ENCODE results near the gene PRKCB.

Gene PRKCB

DNA sequence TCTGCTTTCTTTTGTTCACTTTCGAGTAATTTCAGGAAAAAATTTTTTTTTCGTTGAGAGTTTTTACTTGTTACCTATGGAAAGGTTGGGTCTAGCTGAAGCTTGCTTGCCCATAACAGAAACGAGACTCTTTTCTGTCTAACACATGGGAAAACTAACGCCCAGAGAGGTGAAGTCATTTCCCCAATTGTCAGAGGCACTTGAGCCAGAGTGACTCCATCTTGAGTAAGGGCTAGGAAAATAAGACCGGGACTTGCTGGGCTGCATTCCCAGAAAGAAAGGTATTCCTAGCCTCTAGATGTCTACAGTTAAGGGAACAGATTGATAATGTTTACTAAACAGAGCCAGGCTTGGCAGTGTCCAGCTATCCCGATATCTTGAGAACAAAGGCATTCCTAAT is 26.8 kb downstream of the PRKCB start:
- TF ChIP-seq, protein P1, sequence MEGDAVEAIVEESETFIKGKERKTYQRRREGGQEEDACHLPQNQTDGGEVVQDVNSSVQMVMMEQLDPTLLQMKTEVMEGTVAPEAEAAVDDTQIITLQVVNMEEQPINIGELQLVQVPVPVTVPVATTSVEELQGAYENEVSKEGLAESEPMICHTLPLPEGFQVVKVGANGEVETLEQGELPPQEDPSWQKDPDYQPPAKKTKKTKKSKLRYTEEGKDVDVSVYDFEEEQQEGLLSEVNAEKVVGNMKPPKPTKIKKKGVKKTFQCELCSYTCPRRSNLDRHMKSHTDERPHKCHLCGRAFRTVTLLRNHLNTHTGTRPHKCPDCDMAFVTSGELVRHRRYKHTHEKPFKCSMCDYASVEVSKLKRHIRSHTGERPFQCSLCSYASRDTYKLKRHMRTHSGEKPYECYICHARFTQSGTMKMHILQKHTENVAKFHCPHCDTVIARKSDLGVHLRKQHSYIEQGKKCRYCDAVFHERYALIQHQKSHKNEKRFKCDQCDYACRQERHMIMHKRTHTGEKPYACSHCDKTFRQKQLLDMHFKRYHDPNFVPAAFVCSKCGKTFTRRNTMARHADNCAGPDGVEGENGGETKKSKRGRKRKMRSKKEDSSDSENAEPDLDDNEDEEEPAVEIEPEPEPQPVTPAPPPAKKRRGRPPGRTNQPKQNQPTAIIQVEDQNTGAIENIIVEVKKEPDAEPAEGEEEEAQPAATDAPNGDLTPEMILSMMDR (IDR thresholded peaks at IDR 0.05; ENCODE audit: poor library complexity, severe bottlenecking), result no peak
- no peaks in the 10 kb centered on the region for H3K4me1 ChIP-seq (ENCODE audit: insufficient read depth, poor library complexity, severe bottlenecking)
- no peak for ATAC-seq (ENCODE audit: low read depth)
- H3K27ac ChIP-seq (ENCODE audit: poor library complexity, severe bottlenecking), result no peak overlapping the region
- H3K27me3 ChIP-seq (ENCODE audit: insufficient read depth, poor library complexity, severe bottlenecking), result peaks cover 13% of the 10 kb centered on the region
- no peak overlapping the region for H3K4me3 ChIP-seq (ENCODE audit: severe bottlenecking)
- DNase-seq (ENCODE audit: low spot score), result no peak
- no peaks in the 10 kb centered on the region for H3K36me3 ChIP-seq (ENCODE audit: low read depth)
- H3K9me3 ChIP-seq (ENCODE audit: severe bottlenecking), result no peaks in the 10 kb centered on the region

DNA sequence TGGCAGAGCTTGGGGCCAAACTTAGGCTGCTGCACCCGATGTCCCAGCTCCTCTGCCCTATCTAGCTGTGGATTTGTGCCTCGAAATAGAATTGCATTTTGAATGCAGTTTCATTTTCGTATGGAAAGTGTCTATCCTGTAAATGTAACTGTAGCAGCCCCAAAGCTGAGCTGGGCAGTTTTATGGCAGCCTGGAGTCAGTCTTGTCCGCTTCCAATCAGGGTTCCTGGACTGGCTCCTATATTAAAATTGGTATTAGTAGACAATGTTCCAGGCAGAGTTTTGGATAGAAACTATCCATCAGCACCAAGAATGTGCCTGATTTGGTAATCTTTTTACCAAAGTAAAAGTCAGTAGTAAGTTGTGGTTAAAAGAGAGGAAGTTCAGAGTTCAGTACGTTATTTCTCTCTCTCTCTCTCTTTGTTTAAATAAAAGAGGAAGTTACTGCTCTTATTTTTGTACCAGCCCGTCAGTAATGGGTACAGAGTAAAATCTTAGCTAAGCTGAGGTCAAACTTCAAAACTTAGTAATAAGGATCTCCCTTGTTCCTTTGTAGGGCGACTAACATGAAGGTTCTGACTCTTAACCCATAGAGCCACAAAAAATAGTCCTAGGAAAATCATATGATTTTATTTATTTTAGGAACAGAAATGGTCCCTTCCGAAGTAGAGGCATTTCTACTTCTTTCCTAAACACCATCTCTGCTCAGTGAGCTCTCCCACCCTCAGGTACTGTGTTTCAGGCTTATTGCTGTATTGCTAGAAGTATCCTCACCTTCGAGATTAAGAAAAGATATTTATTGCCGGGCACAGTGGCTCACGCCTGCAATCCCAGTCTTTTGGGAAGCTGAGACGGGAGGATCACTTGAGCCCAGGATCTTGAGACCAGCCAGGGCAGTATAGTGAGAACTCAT is 28.0 kb downstream of the PRKCB start:
- Histone ChIP-seq H3K4me3 (ENCODE audit: severe bottlenecking) (no peak overlapping the region), H3K27ac (ENCODE audit: poor library complexity, severe bottlenecking) (no peak overlapping the region), H3K9me3 (ENCODE audit: severe bottlenecking) (no peaks in the 10 kb centered on the region), H3K36me3 (ENCODE audit: low read depth) (no peaks in the 10 kb centered on the region), H3K4me1 (ENCODE audit: insufficient read depth, poor library complexity, severe bottlenecking) (no peaks in the 10 kb centered on the region), H3K27me3 (ENCODE audit: insufficient read depth, poor library complexity, severe bottlenecking) (peaks cover 13% of the 10 kb centered on the region)
- TF ChIP-seq, protein P1 (IDR thresholded peaks at IDR 0.05; ENCODE audit: poor library complexity, severe bottlenecking), result no peak
- DNase-seq (ENCODE audit: low spot score) (no peak), ATAC-seq (ENCODE audit: low read depth) (no peak)

DNA sequence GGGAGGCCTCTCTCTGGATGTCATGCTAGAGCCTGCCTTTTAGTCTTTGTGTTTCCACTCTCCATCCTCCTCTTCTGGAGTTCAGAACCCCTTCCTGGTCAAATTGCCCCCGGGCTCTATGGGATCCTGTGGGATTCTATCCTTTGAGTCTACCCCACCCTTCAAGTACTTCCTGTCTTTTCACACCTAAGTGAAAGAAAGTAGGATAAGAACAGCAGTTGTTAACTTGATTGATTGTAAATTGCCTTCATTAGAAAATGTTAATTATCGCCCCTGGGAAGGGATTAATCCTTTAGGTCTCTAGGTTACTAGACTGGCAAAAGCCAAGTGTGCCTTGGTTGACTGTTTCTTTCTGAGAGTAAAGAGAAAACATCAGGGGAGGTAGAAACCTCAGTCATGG is 30.1 kb downstream of the PRKCB start:
- H3K4me1 ChIP-seq (ENCODE audit: insufficient read depth, poor library complexity, severe bottlenecking), result no peaks in the 10 kb centered on the region

DNA sequence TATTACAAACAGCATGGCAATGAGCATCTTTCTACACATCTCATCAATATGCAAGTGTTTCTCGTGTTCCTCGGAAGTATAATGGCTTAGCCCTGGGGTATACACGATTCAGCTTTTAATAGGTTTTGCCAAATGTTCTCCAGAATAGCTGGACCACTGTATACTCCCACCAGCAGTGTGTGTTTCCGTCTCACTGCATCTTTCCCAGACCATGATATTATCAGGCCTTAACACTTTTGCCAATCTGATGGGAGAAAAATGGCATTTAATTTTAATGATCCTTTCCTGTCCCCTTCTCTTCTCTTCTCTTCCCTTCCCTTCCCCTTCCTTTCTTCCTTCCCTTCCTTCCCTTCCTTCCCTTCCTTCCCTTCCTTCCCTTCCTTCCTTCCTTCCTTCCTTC is 30.8 kb downstream of the PRKCB start:
- no peak for ATAC-seq (ENCODE audit: low read depth)
- H3K27me3 ChIP-seq (ENCODE audit: insufficient read depth, poor library complexity, severe bottlenecking), result peaks cover 13% of the 10 kb centered on the region
- no peaks in the 10 kb centered on the region for H3K4me1 ChIP-seq (ENCODE audit: insufficient read depth, poor library complexity, severe bottlenecking)
- DNase-seq (ENCODE audit: low spot score), result no peak
- H3K27ac ChIP-seq (ENCODE audit: poor library complexity, severe bottlenecking), result no peak overlapping the region
- no peak overlapping the region for H3K4me3 ChIP-seq (ENCODE audit: severe bottlenecking)
- TF ChIP-seq, protein P1 (IDR thresholded peaks at IDR 0.05; ENCODE audit: poor library complexity, severe bottlenecking), result no peak
- H3K9me3 ChIP-seq (ENCODE audit: severe bottlenecking), result no peaks in the 10 kb centered on the region
- no peaks in the 10 kb centered on the region for H3K36me3 ChIP-seq (ENCODE audit: low read depth)

More for the DNA sequence above, 30.1 kb downstream of the PRKCB start:
- TF ChIP-seq, protein P1 (IDR thresholded peaks at IDR 0.05; ENCODE audit: poor library complexity, severe bottlenecking), result no peak
- no peak overlapping the region for H3K27ac ChIP-seq (ENCODE audit: poor library complexity, severe bottlenecking)
- no peaks in the 10 kb centered on the region for H3K9me3 ChIP-seq (ENCODE audit: severe bottlenecking)
- ATAC-seq (ENCODE audit: low read depth) (no peak), DNase-seq (ENCODE audit: low spot score) (no peak)
- H3K4me3 ChIP-seq (ENCODE audit: severe bottlenecking), result no peak overlapping the region
- H3K36me3 ChIP-seq (ENCODE audit: low read depth), result no peaks in the 10 kb centered on the region
- H3K27me3 ChIP-seq (ENCODE audit: insufficient read depth, poor library complexity, severe bottlenecking), result peaks cover 13% of the 10 kb centered on the region

DNA sequence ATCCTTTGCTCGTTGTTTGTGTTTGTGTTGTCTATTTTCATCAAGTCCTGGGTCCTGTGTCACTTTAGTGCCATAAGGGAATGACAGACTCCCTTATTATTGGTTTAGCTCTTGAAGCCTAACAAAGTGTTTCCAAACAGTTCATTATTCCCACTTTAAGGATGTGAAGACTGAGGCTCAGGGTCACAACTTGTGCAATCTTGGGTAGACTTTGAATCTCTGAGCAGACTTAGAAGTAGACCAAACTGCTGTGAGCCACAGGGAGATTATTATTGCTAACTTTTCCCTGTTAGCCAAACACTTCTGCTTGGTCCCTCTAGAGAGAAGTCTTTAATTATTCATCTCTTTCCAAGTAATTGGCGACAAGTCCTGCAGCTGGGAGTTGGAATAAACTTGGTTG is 31.8 kb downstream of the PRKCB start:
- H3K9me3 ChIP-seq (ENCODE audit: severe bottlenecking), result no peaks in the 10 kb centered on the region
- no peak overlapping the region for H3K27ac ChIP-seq (ENCODE audit: poor library complexity, severe bottlenecking)
- TF ChIP-seq, protein P1 (IDR thresholded peaks at IDR 0.05; ENCODE audit: poor library complexity, severe bottlenecking), result no peak
- H3K4me1 ChIP-seq (ENCODE audit: insufficient read depth, poor library complexity, severe bottlenecking), result no peaks in the 10 kb centered on the region
- ATAC-seq (ENCODE audit: low read depth) (no peak), DNase-seq (ENCODE audit: low spot score) (no peak)
- no peaks in the 10 kb centered on the region for H3K36me3 ChIP-seq (ENCODE audit: low read depth)
- H3K4me3 ChIP-seq (ENCODE audit: severe bottlenecking), result no peak overlapping the region
- H3K27me3 ChIP-seq (ENCODE audit: insufficient read depth, poor library complexity, severe bottlenecking), result peaks cover 13% of the 10 kb centered on the region

All from RWPE2 (cell line).